GM10248 (cell line): Measurements from ENCODE around the gene NTNG2.

Experiments
- CTCF ChIA-PET: fragments of 300-600 bp; sonication (Branson Sonifier 250); formaldehyde crosslinking; extraction: SDS; loops from one replicate; lab custom pipeline; 2021; ENCODE audit warnings: antibody characterized with exemption; lab: Yijun Ruan, JAX
- POLR2A ChIA-PET: fragments of 350-650 bp; sonication (Branson Sonifier 250); formaldehyde crosslinking; extraction: SDS; loops from one replicate; lab custom pipeline; 2020; ENCODE audit warnings: antibody characterized with exemption; lab: Yijun Ruan, JAX
- DNase-seq: peaks from one replicate; pipeline ENCODE4 v3.0.0; 2012; ENCODE audit errors: extremely low spot score
- TF ChIP-seq, protein P1 (sequence below): IDR thresholded peaks from 2 replicates; pipeline ENCODE4 v1.5.1; 2012; ENCODE audit warnings: mild to moderate bottlenecking, low read depth; ENCODE audit errors: extremely low read depth, missing control alignments, control extremely low read depth

Gene NTNG2

DNA sequence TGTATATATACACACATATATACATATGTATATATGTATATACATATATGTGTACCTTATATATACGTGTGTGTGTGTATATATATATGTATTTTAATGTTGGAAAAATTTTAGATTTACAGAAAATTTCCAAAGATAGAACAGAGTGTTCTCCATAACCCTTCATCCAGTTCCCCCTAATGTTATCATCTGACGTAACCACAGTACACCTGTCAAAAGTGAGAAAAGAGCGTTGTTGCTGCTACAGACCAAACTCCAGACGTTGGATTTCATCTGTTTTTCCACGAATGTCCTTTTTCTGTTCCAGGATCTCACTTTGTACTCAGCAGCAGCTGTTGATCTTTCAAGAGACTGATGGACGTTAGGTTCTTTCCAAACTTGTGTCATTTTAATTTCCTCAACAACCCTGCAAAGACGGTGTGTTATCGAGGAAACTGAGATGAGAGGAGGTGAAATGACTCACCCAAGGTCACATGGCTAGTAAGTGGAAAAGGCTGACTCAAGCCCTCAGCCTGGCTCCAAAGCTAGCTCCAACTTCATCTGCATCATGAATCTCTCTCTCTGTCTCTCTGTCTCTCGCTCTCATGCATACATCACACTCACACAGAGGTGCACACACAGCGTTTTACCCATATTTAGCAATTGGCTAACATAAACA, 17.0 kb upstream of the NTNG2 start:
- DNase-seq, result no peak
- TF ChIP-seq, protein P1, sequence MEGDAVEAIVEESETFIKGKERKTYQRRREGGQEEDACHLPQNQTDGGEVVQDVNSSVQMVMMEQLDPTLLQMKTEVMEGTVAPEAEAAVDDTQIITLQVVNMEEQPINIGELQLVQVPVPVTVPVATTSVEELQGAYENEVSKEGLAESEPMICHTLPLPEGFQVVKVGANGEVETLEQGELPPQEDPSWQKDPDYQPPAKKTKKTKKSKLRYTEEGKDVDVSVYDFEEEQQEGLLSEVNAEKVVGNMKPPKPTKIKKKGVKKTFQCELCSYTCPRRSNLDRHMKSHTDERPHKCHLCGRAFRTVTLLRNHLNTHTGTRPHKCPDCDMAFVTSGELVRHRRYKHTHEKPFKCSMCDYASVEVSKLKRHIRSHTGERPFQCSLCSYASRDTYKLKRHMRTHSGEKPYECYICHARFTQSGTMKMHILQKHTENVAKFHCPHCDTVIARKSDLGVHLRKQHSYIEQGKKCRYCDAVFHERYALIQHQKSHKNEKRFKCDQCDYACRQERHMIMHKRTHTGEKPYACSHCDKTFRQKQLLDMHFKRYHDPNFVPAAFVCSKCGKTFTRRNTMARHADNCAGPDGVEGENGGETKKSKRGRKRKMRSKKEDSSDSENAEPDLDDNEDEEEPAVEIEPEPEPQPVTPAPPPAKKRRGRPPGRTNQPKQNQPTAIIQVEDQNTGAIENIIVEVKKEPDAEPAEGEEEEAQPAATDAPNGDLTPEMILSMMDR, result no peak
- ChIA-PET POLR2A (no interaction called here), CTCF (no interaction called here)

DNA sequence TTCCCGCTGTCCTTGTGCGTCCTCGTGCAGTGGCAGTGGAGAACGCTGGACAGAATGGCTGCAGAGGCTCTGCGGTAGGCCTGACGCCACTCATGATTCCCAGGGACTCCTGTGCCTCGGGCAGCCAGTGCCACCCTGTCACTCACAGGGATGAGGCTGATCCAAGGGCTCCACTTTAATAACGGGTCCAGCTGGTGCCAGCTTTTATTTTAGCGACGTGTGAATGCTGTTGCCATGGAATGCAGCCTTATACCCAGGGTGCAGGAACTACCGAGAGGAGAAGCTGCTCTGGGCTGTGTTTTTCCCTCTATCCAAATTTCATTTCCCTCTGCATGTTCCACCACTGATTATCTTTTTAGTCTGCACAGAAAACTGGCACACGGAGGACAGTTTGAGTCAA, 15.8 kb upstream of the NTNG2 start:
- no peak for DNase-seq
- TF ChIP-seq, protein P1, result no peak
- ChIA-PET POLR2A (no interaction called here), CTCF (interaction anchor here (1.2 to 1.6 kb wide), 2 partner anchors 25 to 107 kb away, joined by 3 to 5 read pairs; no protein-coding TSS in a partner anchor)

DNA sequence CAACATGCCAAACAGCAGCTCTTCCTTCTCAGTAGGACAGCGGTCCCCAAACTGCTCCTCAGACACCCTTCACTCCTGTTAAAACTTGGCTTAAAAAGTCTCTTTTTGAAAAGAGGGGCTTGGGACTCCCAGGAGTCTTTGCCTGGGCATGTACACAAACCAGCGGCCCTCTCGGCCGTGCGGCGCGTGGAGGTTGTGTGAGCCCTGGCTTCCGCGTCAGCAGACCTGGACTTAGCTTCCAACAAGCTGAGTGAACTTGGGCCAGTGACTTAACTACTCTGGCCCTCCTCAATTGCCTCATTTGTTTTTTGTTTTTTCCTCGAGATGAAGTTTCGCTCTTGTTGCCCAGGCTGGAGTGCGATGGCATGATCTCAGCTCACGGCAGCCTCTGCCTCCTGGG, 15.3 kb upstream of the NTNG2 start:
- no peak for DNase-seq
- ChIA-PET CTCF (interaction anchor here (1.2 to 1.6 kb wide), 2 partner anchors 24 to 106 kb away, joined by 3 to 5 read pairs; no protein-coding TSS in a partner anchor), POLR2A (no interaction called here)
- TF ChIP-seq, protein P1, result no peak

DNA sequence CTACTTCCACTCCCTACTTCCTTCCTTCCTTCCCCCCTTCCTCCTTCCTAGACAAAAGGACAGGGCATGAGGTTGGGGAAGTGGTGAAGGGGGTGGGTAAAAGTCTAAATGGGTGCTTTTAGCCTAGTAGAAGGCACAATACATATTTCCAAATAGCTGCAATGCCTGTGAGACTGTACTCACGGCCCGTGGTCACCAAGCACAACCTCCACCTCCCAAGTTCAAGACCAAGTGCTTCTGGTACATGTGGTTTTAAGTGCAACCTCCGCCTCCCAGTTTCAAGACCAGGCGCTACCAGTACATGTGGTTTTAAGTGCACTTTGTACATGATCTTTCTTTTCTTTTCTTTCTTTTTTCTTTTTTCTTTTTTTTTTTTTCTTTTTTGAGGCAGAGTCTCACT, 14.5 kb upstream of the NTNG2 start:
- POLR2A ChIA-PET, result no interaction called here
- CTCF ChIA-PET, result interaction anchor here (1.6 kb wide), 1 partner anchor 23 kb away, joined by 5 read pairs; no protein-coding TSS in a partner anchor
- no peak for DNase-seq
- TF ChIP-seq, protein P1, result no peak

DNA sequence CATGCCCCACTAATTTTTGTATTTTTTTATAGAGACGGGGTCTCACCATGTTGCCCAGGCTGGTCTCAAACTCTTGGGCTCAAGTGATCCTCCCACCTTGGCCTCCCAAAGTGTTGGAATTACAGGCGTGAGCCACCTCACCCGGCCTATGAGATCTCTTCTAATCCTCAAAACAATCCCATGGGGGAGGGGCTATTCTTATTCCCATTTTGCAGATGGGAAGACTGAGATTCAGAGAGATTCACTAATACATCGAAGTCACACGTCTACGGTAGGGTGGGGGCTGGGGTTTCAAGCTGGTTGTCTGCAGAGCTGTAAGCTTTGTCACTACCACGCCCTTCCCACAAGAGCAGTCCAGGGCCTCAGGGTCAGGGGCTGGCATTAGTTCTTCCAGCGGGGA, 14.0 kb upstream of the NTNG2 start:
- TF ChIP-seq, protein P1, result no peak
- POLR2A ChIA-PET, result no interaction called here
- no peak for DNase-seq
- CTCF ChIA-PET, result interaction anchor here (1.6 kb wide), 1 partner anchor 23 kb away, joined by 5 read pairs; no protein-coding TSS in a partner anchor

DNA sequence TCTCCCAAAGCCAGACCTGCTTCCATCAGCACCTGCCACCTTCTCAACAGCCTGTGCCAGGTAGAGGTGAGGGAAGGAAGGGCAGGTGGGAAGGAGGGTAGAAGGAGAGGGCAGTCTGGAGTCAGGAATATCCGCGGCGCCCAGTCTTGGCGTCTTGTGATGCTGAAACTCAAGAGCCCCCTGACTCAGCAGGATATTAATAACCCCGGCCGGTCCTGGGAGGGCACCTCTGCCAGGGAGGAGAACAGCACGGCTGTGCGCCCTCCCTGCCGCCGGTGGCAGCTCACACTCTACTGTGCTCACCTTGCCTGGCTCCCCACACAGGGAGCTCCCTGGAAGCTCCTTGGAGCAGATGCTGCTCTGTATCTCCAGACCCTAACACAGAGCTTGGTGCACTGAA, 11.6 kb upstream of the NTNG2 start:
- TF ChIP-seq, protein P1, result no peak
- ChIA-PET CTCF (interaction anchor here (4.6 kb wide), 1 partner anchor 20 kb away, joined by 14 read pairs; no protein-coding TSS in a partner anchor), POLR2A (no interaction called here)
- DNase-seq, result no peak
